Stomach (tissue), 9 donors: ENCODE data around the gene HPS1. TPM values are rescaled to one million over a fixed set of nuclear protein-coding genes. Genes with fewer than 3 reads are reported as not detected.
A peak's percentile ranks its signal among the peaks of the same experiment; 100 is the strongest.

Source experiments
- DNase-seq, 2 donors: peaks; one replicate each; pipeline versions ENCODE4 v3.0.0 to v3.0.0-alpha.2; 2013 to 2019
- H3K27ac ChIP-seq, 5 donors: fragments of 200-600 bp in 4 of 5; sonication (generic) in 4 of 5; one replicate each; pipeline ENCODE4 v1.5.1; 2013 to 2019; ENCODE audit warnings: mild to moderate bottlenecking in 1 of 5, moderate library complexity in 1 of 5
- H3K27me3 ChIP-seq, 3 donors: fragments of 200-600 bp; sonication (generic); one replicate each; pipeline ENCODE4 v1.5.1; 2017 to 2019; ENCODE audit warnings: mixed run types in 1 of 3
- H3K36me3 ChIP-seq, 4 donors: fragments of 200-600 bp; sonication (generic); 1 replicate in 3 of 4; 2 replicates in 1 of 4; pipeline ENCODE4 v1.5.1; 2016 to 2019
- H3K4me1 ChIP-seq, 4 donors: fragments of 200-600 bp; sonication (generic); one replicate each; pipeline ENCODE4 v1.5.1; 2016 to 2019
- H3K4me3 ChIP-seq, 4 donors: fragments of 200-600 bp; sonication (generic) in 3 of 4; one replicate each; pipeline ENCODE4 v1.5.1; 2016 to 2019; ENCODE audit warnings: mild to moderate bottlenecking in 1 of 4
- H3K9me3 ChIP-seq, 4 donors: fragments of 200-600 bp; sonication (generic); one replicate each; pipeline ENCODE4 v1.5.1; 2016 to 2019
- EP300 ChIP-seq: sonication (generic); formaldehyde crosslinking; IDR thresholded peaks from one replicate; pipeline ENCODE4 v1.6.1; 2017; ENCODE audit warnings: antibody characterized with exemption
- POLR2A ChIP-seq, 4 donors: fragments of 450-650 bp; IDR thresholded peaks; one replicate each; pipeline ENCODE4 v1.6.1; 2016; ENCODE audit warnings: antibody characterized with exemption in 4 of 4, control low read depth in 2 of 4, mild to moderate bottlenecking in 1 of 4, moderate library complexity in 1 of 4
- POLR2AphosphoS5 ChIP-seq, 3 donors: sonication (generic); formaldehyde crosslinking; IDR thresholded peaks; one replicate each; pipeline ENCODE4 v1.6.1; 2016; ENCODE audit warnings: antibody characterized with exemption in 3 of 3
- WGBS, 5 donors: extraction: QIAGEN DNeasy Blood & Tissue Kit in 3 of 5; methylation state at CpG; one replicate each; pipeline versions ENCODE4 v1.1.5 to v1.1.7; 2013 to 2018; 5-methylcytosine and 5-hydroxymethylcytosine counted together
- intact Hi-C: fragments of 100-400 bp; cut with DNase I; formaldehyde crosslinking; loops from one replicate; pipeline ENCODE4 v1.15.1; 2023; ENCODE audit warnings: low total_unique reads
- polyA plus RNA-seq, 3 donors: library from polyadenylated mRNA; stranded (reverse); fragments of 200-250 nt; gene quantifications; one replicate each; pipeline ENCODE4 v1.2.3, GENCODE V29; 2013
- total RNA-seq, 5 donors: library from RNA; depleted of rRNA; stranded (reverse); fragments of >200 nt; gene quantifications; one replicate each; pipeline versions ENCODE4 v1.1.0 to v1.2.3, GENCODE V29; 2014 to 2016
- TF ChIP-seq, protein P1 (sequence below), 7 experiments: fragments of 450-650 bp in 4 of 7; fragments of 200-600 bp in 3 of 7; sonication (generic) in 3 of 7; IDR thresholded peaks; one replicate each; pipeline ENCODE4 v1.5.1; 2016 to 2019; ENCODE audit warnings: antibody characterized with exemption in 7 of 7, control low read depth in 2 of 7, mild to moderate bottlenecking in 1 of 7
- donor health status: healthy with polysubstance abuse.
- donor health status: Bipolar disorder and iron deficiency.
- donor health status: healthy.

Gene HPS1
- total and polyA plus RNA-seq, 8 donors = 15.1 to 140 (median 49.1) TPM

DNA sequence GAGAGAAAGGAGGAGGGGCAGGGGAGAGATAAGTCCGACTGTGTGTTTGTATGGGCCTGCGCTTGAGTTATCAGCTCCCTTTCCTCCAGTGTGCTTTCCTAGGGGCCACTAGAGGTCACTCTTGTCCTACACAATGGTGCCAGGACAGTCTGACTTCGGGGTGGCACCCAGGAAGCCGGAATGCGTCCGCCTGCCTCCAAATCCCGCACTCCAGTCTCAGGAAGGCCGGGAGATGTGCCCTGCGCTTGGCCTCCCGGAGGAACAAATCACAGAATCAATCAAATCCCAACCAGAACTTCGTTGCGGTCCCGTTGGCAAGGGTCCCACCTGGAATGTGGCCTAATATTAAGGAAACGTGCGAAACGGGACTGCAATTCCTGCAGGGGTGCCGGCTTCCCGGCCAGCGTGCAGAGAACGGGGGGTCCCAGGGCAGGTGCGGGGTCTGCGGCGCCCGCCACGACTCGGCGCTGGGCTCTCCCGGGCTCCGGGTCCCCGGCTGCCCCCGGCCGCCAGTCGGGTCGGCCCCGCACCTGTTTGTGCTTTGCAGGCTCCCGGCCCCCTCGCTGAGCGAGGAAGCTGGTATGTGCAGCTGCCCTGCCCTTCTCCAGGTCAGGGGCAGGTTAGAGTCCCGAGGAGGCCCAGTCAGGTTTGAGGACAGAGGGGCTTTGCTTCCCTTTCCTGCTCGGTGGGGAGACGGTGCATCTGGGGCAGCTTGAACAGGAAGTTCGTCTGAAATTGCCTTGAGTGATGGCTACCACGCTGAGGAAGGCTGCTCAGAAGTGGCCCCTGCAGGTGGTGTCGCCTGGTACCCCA, 21.0 kb upstream of the HPS1 start:
- H3K4me3 ChIP-seq = peak overlapping the region; percentile 51 to 68 (median 60)
- peak; percentile 76 to 96 for DNase-seq
- 2 to 5% (median 3%) methylated on average over 34 to 44 of the region's 44 CpGs for WGBS, 5 donors
- TF ChIP-seq EP300 (no peak), POLR2A (IDR thresholded peaks at IDR 0.05) (no peak), POLR2AphosphoS5 (IDR thresholded peaks at IDR 0.05) (peak in 1 of 3 donors; percentile 42)
- TF ChIP-seq, protein P1, sequence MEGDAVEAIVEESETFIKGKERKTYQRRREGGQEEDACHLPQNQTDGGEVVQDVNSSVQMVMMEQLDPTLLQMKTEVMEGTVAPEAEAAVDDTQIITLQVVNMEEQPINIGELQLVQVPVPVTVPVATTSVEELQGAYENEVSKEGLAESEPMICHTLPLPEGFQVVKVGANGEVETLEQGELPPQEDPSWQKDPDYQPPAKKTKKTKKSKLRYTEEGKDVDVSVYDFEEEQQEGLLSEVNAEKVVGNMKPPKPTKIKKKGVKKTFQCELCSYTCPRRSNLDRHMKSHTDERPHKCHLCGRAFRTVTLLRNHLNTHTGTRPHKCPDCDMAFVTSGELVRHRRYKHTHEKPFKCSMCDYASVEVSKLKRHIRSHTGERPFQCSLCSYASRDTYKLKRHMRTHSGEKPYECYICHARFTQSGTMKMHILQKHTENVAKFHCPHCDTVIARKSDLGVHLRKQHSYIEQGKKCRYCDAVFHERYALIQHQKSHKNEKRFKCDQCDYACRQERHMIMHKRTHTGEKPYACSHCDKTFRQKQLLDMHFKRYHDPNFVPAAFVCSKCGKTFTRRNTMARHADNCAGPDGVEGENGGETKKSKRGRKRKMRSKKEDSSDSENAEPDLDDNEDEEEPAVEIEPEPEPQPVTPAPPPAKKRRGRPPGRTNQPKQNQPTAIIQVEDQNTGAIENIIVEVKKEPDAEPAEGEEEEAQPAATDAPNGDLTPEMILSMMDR (IDR thresholded peaks at IDR 0.05) = peak in 5 of 7 experiments; percentile 52 to 85 (median 79)
- intact Hi-C loops = loop anchor here (5.0 to 10.0 kb wide), 2 partner anchors 707 to 780 kb away; no protein-coding TSS in a partner anchor
- no peaks in the 10 kb centered on the region for H3K36me3 ChIP-seq
- H3K27ac ChIP-seq = peak overlapping the region in 2 of 5 donors; percentile 35 to 56
- H3K27me3 ChIP-seq = peaks cover 0 to 4% (median 0%) of the 10 kb centered on the region in 3 donors
- H3K4me1 ChIP-seq = peaks cover 5 to 16% (median 7%) of the 10 kb centered on the region in 4 donors
- H3K9me3 ChIP-seq = no peaks in the 10 kb centered on the region

DNA sequence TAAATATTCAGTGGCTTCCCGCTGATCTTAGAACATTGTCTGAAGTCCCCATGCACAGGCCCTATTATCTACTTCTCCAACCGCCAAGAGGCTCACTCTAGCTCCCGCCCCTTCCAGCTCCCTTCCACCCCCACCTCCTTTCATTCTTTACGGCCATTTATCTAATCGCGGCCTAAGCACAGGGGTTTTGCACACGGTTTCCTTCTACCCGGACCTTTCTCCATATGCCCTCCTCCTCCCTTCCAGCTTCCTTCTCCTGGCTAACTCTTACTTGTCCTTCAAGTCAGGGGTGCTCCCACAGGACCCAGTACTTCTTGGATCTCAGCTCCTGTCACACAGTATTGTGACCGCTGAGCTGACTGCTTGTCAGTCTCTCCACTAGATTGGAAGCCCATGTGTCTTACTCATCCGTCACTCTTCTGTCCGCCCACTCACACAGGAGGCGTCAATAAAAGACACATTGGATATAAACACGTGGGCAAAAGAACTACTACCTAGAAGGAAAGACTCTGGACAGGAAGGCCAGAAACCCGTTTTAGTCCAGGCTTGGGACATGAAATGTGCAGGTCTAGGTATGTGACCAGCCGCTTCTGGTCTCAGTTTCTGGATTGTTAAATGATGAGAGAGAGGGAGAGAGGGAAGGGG, 20.2 kb upstream of the HPS1 start:
- Histone ChIP-seq H3K4me3 (peak overlapping the region in 1 of 4 donors; percentile 68), H3K27me3 (peaks cover 0 to 4% (median 0%) of the 10 kb centered on the region in 3 donors), H3K9me3 (no peaks in the 10 kb centered on the region), H3K36me3 (no peaks in the 10 kb centered on the region), H3K27ac (peak overlapping the region in 1 of 5 donors; percentile 35), H3K4me1 (peaks cover 5 to 16% (median 7%) of the 10 kb centered on the region in 4 donors)
- TF ChIP-seq EP300 (no peak), POLR2A (IDR thresholded peaks at IDR 0.05) (no peak), POLR2AphosphoS5 (IDR thresholded peaks at IDR 0.05) (no peak)
- TF ChIP-seq, protein P1 (IDR thresholded peaks at IDR 0.05) = no peak
- 42 to 63% (median 52%) methylated on average over 15 of the region's 15 CpGs for WGBS, 5 donors
- peak in 1 of 2 donors; percentile 41 for DNase-seq
- intact Hi-C loops = loop anchor here (5.0 to 10.0 kb wide), 2 partner anchors 708 to 780 kb away; no protein-coding TSS in a partner anchor

DNA sequence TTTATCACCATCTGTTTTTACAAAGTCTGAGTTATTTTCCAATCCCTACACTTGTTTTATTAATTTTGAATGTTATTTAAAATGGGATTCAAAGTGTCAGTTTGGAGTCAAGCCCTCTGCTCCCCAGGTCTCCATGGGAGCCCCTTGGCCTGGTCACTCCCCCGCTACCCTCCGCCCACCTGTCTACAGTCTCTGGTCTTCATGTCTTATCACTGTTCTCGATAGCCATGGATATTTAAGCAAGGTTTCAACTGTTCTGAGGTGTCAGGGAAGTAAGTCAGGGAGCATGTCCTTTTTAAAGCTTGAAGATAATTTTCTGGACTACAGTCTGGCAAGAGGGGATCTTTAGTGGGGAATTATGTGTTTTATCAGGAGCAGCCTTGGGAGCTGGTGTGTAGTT, 19.1 kb upstream of the HPS1 start:
- no peak for DNase-seq
- Histone ChIP-seq H3K9me3 (no peaks in the 10 kb centered on the region), H3K4me1 (peaks cover 5 to 21% (median 11%) of the 10 kb centered on the region in 4 donors), H3K27ac (no peak overlapping the region), H3K27me3 (peaks cover 0 to 4% (median 0%) of the 10 kb centered on the region in 3 donors), H3K36me3 (no peaks in the 10 kb centered on the region), H3K4me3 (no peak overlapping the region)
- 74 to 87% (median 82%) methylated on average over 3 of the region's 3 CpGs for WGBS, 5 donors
- TF ChIP-seq EP300 = no peak
- TF ChIP-seq, protein P1 (IDR thresholded peaks at IDR 0.05) = no peak
- no peak for TF ChIP-seq POLR2AphosphoS5 (IDR thresholded peaks at IDR 0.05)
- TF ChIP-seq POLR2A (IDR thresholded peaks at IDR 0.05) = no peak
- intact Hi-C loops = loop anchor here (5.0 to 10.0 kb wide), 2 partner anchors 709 to 781 kb away; no protein-coding TSS in a partner anchor
